Transverse colon (tissue), 4 donors: ENCODE results near the gene TLX3. TPM values are rescaled to one million over a fixed set of nuclear protein-coding genes. Genes with fewer than 3 reads are reported as not detected.
A peak's percentile ranks its signal among the peaks of the same experiment; 100 is the strongest.

ENCODE experiments used
- DNase-seq: peaks from one replicate; pipeline ENCODE4 v3.0.0-alpha.2; 2019
- H3K27ac ChIP-seq, 4 donors: fragments of 200-600 bp; sonication (generic); 2 replicates each; pipeline ENCODE4 v1.5.1; 2016 to 2018; ENCODE audit warnings: inconsistent platforms in 4 of 4
- H3K27me3 ChIP-seq: fragments of 200-600 bp; sonication (generic); 2 replicates; pipeline ENCODE4 v1.5.1; 2017; ENCODE audit warnings: inconsistent platforms
- H3K36me3 ChIP-seq, 4 donors: fragments of 200-600 bp; sonication (generic); 2 replicates each; pipeline ENCODE4 v1.5.1; 2017 to 2019; ENCODE audit warnings: inconsistent platforms in 4 of 4
- H3K4me1 ChIP-seq, 4 donors: fragments of 200-600 bp; sonication (generic); 2 replicates each; pipeline ENCODE4 v1.5.1; 2017 to 2020; ENCODE audit warnings: inconsistent platforms in 4 of 4
- H3K4me3 ChIP-seq, 4 donors: fragments of 200-600 bp; sonication (generic); 1 replicate in 1 of 4; 2 replicates in 3 of 4; pipeline versions ENCODE4 v1.5.1 to v1.6.1; 2017 to 2019; ENCODE audit warnings: inconsistent platforms in 4 of 4
- H3K9me3 ChIP-seq, 2 donors: fragments of 200-600 bp; sonication (generic); 2 replicates each; pipeline ENCODE4 v1.5.1; 2017 to 2019; ENCODE audit warnings: inconsistent platforms in 2 of 2
- EP300 ChIP-seq: sonication (generic); formaldehyde crosslinking; IDR thresholded peaks from one replicate; pipeline ENCODE4 v1.6.1; 2017; ENCODE audit warnings: antibody characterized with exemption, low read depth
- POLR2A ChIP-seq: fragments of 450-650 bp; IDR thresholded peaks from one replicate; pipeline ENCODE4 v1.6.1; 2016; ENCODE audit warnings: antibody characterized with exemption, mild to moderate bottlenecking, moderate library complexity
- POLR2AphosphoS5 ChIP-seq, 3 donors: sonication (generic); formaldehyde crosslinking; IDR thresholded peaks; one replicate each; pipeline ENCODE4 v1.6.1; 2016; ENCODE audit warnings: antibody characterized with exemption in 3 of 3
- WGBS, 2 donors: methylation state at CpG; one replicate each; pipeline ENCODE4 v1.1.5; 2018; ENCODE audit warnings: low coverage in 1 of 2; 5-methylcytosine and 5-hydroxymethylcytosine counted together
- in situ Hi-C, 4 donors: fragments of 200-750 bp; cut with MboI; loops; one replicate each; pipeline versions ENCODE4 v1.15.0 to v1.15.1; 2017; ENCODE audit warnings: low sequenced_read_pairs in 3 of 4, low pct_ligation_motif_present in 1 of 4, low pct_unique_long_range_greater_than_20kb in 1 of 4
- intact Hi-C: fragments of 100-400 bp; cut with DNase I; formaldehyde crosslinking; loops from one replicate; pipeline ENCODE4 v1.15.1; 2023; ENCODE audit warnings: low total_unique reads
- total RNA-seq, 4 donors: library from RNA; depleted of rRNA; stranded (reverse); fragments of >200 nt; gene quantifications; one replicate each; pipeline ENCODE4 v1.1.0, GENCODE V29; 2016
- TF ChIP-seq, protein P1 (sequence below), 5 experiments: fragments of 200-600 bp in 3 of 5; fragments of 450-650 bp in 2 of 5; sonication (generic) in 3 of 5; IDR thresholded peaks; 1 replicate in 2 of 5; 2 replicates in 3 of 5; pipeline ENCODE4 v1.5.1; 2016 to 2017; ENCODE audit warnings: antibody characterized with exemption in 5 of 5, inconsistent platforms in 3 of 5, mild to moderate bottlenecking in 2 of 5, moderate library complexity in 1 of 5

TLX3 gene
- total RNA-seq, 4 donors from 2014 or later = not detected

DNA sequence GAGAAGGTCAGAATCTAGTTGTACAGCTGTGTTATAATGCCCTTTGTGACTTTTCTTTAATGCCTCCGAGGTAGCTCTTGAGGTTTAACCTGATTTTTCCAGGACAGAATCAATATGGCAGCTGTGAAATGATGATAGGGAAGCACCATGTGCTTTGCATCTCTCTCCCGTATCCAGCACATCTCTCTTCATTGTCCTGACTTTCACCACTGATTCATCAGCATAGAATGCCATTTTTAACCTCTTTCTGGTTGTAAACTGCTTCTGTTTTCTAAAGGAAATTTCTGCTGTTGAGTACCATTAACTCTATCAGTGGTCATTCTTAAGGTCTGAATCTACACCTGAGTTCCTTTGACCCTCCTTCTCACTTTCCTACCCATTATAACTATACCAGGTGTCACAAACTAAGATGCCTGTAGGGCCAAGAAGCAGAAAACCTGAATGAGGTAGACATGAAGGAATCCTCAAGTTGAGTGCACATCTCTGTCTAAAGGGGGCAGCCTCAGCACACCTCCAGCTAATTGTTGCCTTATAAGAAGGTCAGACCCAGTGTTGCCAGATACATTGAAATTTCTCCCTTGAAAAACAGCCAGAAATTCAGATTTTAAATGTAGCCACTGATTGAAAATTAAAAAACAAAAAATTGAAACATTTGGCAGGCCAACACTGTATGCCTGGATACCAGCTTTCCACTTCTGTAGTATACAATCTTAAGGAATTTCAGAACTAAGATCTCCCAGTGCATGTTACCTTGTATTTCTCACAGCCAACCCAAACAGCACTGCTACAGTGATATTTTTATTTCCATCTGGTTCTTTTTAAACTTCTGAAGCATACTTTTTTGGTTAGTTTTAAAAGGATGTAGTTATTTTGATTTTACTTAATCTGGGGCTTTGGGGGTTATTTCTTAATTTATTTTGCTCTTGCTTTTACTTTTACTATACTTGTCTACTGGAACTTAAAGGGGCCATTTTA is 35.8 kb upstream of the TLX3 start:
- DNase-seq = no peak
- no peaks in the 10 kb centered on the region for H3K36me3 ChIP-seq
- H3K27me3 ChIP-seq = no peaks in the 10 kb centered on the region
- TF ChIP-seq POLR2AphosphoS5 (IDR thresholded peaks at IDR 0.05) = no peak
- no peak for TF ChIP-seq POLR2A
- TF ChIP-seq, protein P1, sequence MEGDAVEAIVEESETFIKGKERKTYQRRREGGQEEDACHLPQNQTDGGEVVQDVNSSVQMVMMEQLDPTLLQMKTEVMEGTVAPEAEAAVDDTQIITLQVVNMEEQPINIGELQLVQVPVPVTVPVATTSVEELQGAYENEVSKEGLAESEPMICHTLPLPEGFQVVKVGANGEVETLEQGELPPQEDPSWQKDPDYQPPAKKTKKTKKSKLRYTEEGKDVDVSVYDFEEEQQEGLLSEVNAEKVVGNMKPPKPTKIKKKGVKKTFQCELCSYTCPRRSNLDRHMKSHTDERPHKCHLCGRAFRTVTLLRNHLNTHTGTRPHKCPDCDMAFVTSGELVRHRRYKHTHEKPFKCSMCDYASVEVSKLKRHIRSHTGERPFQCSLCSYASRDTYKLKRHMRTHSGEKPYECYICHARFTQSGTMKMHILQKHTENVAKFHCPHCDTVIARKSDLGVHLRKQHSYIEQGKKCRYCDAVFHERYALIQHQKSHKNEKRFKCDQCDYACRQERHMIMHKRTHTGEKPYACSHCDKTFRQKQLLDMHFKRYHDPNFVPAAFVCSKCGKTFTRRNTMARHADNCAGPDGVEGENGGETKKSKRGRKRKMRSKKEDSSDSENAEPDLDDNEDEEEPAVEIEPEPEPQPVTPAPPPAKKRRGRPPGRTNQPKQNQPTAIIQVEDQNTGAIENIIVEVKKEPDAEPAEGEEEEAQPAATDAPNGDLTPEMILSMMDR (IDR thresholded peaks at IDR 0.05) = peak in 1 of 5 experiments; percentile 6
- intact Hi-C loops = no loop called here
- no peak overlapping the region for H3K27ac ChIP-seq
- H3K4me3 ChIP-seq = no peak overlapping the region
- H3K9me3 ChIP-seq = no peaks in the 10 kb centered on the region
- WGBS, 2 donors = 69 to 78% methylated on average over 1 to 2 of the region's 2 CpGs
- no peaks in the 10 kb centered on the region for H3K4me1 ChIP-seq
- in situ Hi-C loops = no loop called here

DNA sequence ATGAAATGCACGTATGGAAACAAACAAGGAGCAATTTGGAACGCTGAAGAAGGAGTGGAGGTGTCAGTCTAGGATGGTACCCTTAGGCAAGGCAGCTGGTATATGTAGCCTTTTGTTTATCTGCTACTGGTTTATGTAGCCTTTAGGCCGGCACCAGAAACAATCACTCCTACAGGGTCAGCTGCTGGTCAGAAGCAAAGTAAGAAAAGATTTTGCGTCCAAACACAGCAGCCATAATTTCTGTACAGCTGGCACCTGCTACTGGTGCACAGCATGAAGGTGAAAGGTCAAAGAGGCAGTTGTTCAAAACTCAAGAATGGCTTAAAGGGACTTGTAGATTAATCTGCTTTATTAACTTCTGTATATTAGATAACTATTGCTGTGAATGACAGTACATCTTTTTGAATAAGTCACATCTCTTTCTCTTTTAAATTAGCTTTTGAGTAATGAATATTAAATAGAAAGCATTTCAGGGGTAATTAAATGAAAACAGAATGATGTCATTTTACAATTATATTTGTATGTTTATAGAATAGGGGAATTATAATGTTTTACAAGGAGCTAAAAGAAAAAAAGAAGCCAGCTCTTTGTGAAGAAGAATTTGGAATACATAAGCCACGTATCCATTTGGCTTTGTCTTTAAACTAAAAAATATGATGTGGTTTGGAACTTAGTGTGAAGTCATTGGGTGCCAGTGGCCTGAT is 33.1 kb upstream of the TLX3 start:
- Histone ChIP-seq H3K36me3 (no peaks in the 10 kb centered on the region), H3K4me1 (no peaks in the 10 kb centered on the region), H3K4me3 (no peak overlapping the region), H3K9me3 (no peaks in the 10 kb centered on the region), H3K27ac (no peak overlapping the region), H3K27me3 (no peaks in the 10 kb centered on the region)
- in situ Hi-C loops = no loop called here
- intact Hi-C loops = no loop called here
- WGBS, 2 donors = 71 to 73% methylated on average over 3 to 5 of the region's 5 CpGs
- DNase-seq = no peak
- TF ChIP-seq, protein P1 (IDR thresholded peaks at IDR 0.05) = no peak
- TF ChIP-seq EP300 = no peak

DNA sequence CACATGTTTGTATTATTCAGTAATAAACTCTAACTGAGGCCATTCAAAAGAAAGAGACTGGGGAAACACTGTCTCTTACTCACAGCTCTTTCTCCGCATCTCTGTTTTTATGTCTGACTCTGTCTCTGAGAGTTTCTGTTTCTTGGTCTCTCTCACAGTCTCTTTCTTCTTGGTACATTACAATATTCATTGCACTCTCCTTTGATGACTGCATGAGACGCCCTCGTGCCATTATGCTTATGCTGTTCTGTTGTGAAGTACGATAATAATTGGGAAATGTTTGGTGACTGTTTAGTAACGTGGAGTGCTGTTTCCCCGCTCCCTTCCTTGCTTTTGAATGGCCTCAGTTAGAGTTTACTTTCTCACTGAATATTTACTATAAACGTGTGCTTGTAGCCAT is 25.3 kb upstream of the TLX3 start:
- Histone ChIP-seq H3K9me3 (no peaks in the 10 kb centered on the region), H3K4me1 (no peaks in the 10 kb centered on the region), H3K36me3 (no peaks in the 10 kb centered on the region), H3K27me3 (no peaks in the 10 kb centered on the region), H3K4me3 (no peak overlapping the region), H3K27ac (no peak overlapping the region)
- intact Hi-C loops (no loop called here), in situ Hi-C loops (no loop called here)
- 89 to 90% methylated on average over 7 of the region's 7 CpGs for WGBS, 2 donors
- no peak for DNase-seq
- TF ChIP-seq EP300 = no peak

DNA sequence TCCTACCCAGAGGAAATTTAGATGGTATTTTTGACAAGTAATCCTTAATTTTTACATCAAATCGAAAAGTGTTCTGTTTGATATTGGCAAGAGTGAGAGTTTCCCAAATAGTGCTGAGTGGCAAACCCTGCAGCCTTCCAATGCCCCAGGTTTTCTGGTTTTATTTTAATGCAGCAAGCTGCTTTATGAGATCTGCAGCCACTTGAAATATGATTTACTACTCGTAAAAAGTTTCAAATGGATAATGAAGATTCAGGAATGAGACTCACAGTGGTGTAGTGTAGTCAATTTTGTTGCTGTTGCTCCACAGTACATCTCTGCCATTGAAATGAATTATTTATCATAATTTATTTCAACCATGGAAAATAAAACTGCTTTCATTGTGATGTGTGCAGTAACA is 23.6 kb upstream of the TLX3 start:
- TF ChIP-seq, protein P1 (IDR thresholded peaks at IDR 0.05) = no peak
- TF ChIP-seq EP300 = no peak
- no peak for TF ChIP-seq POLR2A
- no peak for TF ChIP-seq POLR2AphosphoS5 (IDR thresholded peaks at IDR 0.05)
- Histone ChIP-seq H3K27ac (no peak overlapping the region), H3K4me3 (no peak overlapping the region), H3K9me3 (no peaks in the 10 kb centered on the region), H3K4me1 (no peaks in the 10 kb centered on the region), H3K27me3 (no peaks in the 10 kb centered on the region), H3K36me3 (no peaks in the 10 kb centered on the region)
- in situ Hi-C loops = no loop called here
- intact Hi-C loops = no loop called here
- 62 to 79% methylated on average over 2 of the region's 2 CpGs for WGBS, 2 donors
- no peak for DNase-seq
